Esophagus squamous epithelium (tissue), 5 donors: ENCODE measurements around the gene MOCS3. TPM values are rescaled to one million over a fixed set of nuclear protein-coding genes. Genes with fewer than 3 reads are reported as not detected.

Experiments
- DNase-seq: peaks from one replicate; lab custom pipeline; 2025; lab: John Stamatoyannopoulos, UW
- H3K27ac ChIP-seq, 4 donors: fragments of 200-600 bp; sonication (generic); one replicate each; pipeline ENCODE4 v1.5.1; 2016 to 2019; ENCODE audit warnings: mild to moderate bottlenecking in 1 of 4
- H3K27me3 ChIP-seq, 4 donors: fragments of 200-600 bp; sonication (generic); 1 replicate in 3 of 4; 2 replicates in 1 of 4; pipeline versions ENCODE4 v1.5.1 to v1.6.0; 2017 to 2021; ENCODE audit warnings: antibody characterized with exemption in 1 of 4
- H3K36me3 ChIP-seq, 3 donors: fragments of 200-600 bp; sonication (generic); one replicate each; pipeline ENCODE4 v1.5.1; 2016 to 2019
- H3K4me1 ChIP-seq, 3 donors: fragments of 200-600 bp; sonication (generic); one replicate each; pipeline ENCODE4 v1.5.1; 2017 to 2019
- H3K4me3 ChIP-seq, 4 donors: fragments of 200-600 bp; sonication (generic); 1 replicate in 3 of 4; 2 replicates in 1 of 4; pipeline ENCODE4 v1.5.1; 2016 to 2019; ENCODE audit warnings: mild to moderate bottlenecking in 2 of 4, moderate library complexity in 1 of 4
- H3K9me3 ChIP-seq, 3 donors: fragments of 200-600 bp; sonication (generic); one replicate each; pipeline ENCODE4 v1.5.1; 2016 to 2019
- POLR2A ChIP-seq, 4 donors: fragments of 450-650 bp; IDR thresholded peaks; one replicate each; pipeline ENCODE4 v1.6.1; 2017; ENCODE audit warnings: antibody characterized with exemption in 4 of 4, mild to moderate bottlenecking in 4 of 4, moderate library complexity in 3 of 4
- WGBS, 2 donors: methylation state at CpG; one replicate each; pipeline ENCODE4 v1.1.5; 2018; 5-methylcytosine and 5-hydroxymethylcytosine counted together
- intact Hi-C: fragments of 100-400 bp; cut with DNase I; formaldehyde crosslinking; loops from one replicate; pipeline ENCODE4 v1.15.0; 2022
- total RNA-seq, 4 donors: library from RNA; depleted of rRNA; stranded (reverse); fragments of >200 nt; gene quantifications; one replicate each; pipeline ENCODE4 v1.1.0, GENCODE V29; 2016
- TF ChIP-seq, protein P1 (sequence below), 6 experiments: fragments of 450-650 bp in 4 of 6; fragments of 200-600 bp in 2 of 6; sonication (generic) in 2 of 6; IDR thresholded peaks; one replicate each; pipeline ENCODE4 v1.5.1; 2016 to 2019; ENCODE audit warnings: antibody characterized with exemption in 6 of 6, mild to moderate bottlenecking in 4 of 6, moderate library complexity in 4 of 6
- donor health status: DM: yes; HTN: yes; CAD: no.

Gene MOCS3
- total RNA-seq, 4 donors from 2014 or later: 4.1 to 6.7 (median 5.4) TPM

DNA sequence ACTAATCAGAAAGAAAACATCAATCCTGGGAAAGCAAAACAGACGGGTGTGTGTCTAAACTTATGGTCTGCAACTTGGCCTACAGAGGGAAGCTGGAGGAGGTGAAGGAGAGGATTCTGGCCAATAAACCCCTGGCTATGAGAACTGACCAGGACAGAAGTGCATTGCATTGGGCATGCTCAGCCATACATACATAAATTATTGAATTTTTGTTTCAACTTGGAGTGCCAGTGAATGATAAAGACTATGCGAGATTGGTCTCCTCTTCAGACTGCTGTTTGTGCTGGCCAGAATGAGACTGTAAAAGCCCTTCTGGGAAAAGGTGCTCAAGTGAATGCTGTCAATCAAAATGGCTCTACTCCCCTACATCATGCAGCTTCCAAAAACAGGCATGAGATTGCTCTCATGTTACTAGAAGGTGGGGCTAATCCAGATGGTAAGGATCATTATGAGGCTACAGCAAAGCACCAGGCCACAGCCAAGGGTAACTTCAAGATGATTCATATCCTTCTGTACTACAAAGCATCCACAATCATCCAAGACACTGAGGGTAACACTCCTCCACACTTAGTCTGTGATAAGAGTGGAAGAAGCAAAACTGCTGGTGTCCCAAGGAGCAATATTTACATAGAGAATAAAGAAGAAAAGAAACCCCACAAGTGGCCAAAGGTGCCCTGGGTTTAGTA lies 44.8 kb upstream of the MOCS3 start:
- Histone ChIP-seq H3K36me3 (no peaks in the 10 kb centered on the region), H3K9me3 (no peaks in the 10 kb centered on the region), H3K27me3 (no peaks in the 10 kb centered on the region), H3K4me1 (peaks cover 10 to 96% (median 39%) of the 10 kb centered on the region in 3 donors), H3K27ac (no peak overlapping the region), H3K4me3 (no peak overlapping the region)
- no peak for TF ChIP-seq POLR2A (IDR thresholded peaks at IDR 0.05)
- TF ChIP-seq, protein P1, sequence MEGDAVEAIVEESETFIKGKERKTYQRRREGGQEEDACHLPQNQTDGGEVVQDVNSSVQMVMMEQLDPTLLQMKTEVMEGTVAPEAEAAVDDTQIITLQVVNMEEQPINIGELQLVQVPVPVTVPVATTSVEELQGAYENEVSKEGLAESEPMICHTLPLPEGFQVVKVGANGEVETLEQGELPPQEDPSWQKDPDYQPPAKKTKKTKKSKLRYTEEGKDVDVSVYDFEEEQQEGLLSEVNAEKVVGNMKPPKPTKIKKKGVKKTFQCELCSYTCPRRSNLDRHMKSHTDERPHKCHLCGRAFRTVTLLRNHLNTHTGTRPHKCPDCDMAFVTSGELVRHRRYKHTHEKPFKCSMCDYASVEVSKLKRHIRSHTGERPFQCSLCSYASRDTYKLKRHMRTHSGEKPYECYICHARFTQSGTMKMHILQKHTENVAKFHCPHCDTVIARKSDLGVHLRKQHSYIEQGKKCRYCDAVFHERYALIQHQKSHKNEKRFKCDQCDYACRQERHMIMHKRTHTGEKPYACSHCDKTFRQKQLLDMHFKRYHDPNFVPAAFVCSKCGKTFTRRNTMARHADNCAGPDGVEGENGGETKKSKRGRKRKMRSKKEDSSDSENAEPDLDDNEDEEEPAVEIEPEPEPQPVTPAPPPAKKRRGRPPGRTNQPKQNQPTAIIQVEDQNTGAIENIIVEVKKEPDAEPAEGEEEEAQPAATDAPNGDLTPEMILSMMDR (IDR thresholded peaks at IDR 0.05): no peak
- intact Hi-C loops: no loop called here
- no peak for DNase-seq
- WGBS, 2 donors: 52 to 61% methylated on average over 2 of the region's 2 CpGs

DNA sequence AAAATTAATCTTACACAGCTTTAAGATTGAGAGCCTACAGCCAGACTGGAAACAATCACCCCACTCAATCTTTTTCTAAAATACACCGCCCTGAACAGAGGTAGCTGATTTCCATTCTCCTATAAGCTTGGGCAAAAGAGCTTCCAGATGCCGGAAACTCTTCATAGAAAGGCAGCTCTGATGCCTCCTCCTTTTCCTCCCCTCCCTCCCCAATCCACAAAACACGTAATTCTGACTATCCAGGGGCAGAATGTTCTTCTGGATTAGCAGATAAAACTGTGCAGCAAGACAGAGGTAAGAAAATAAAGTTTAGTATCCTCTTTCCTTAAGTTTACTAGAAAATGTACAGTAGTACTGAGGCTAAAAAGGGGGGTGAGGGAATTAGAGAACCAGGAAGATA lies 43.2 kb upstream of the MOCS3 start:
- H3K9me3 ChIP-seq: no peaks in the 10 kb centered on the region
- intact Hi-C loops: no loop called here
- H3K36me3 ChIP-seq: no peaks in the 10 kb centered on the region
- TF ChIP-seq, protein P1 (IDR thresholded peaks at IDR 0.05): no peak
- no peak for TF ChIP-seq POLR2A (IDR thresholded peaks at IDR 0.05)
- H3K4me3 ChIP-seq: no peak overlapping the region
- no peak for DNase-seq
- no peaks in the 10 kb centered on the region for H3K27me3 ChIP-seq
- WGBS, 2 donors: 49 to 52% methylated on average over 3 of the region's 3 CpGs
- H3K27ac ChIP-seq: peak overlapping the region in 1 of 4 donors; percentile 33
- H3K4me1 ChIP-seq: peaks cover 10 to 97% (median 47%) of the 10 kb centered on the region in 3 donors

DNA sequence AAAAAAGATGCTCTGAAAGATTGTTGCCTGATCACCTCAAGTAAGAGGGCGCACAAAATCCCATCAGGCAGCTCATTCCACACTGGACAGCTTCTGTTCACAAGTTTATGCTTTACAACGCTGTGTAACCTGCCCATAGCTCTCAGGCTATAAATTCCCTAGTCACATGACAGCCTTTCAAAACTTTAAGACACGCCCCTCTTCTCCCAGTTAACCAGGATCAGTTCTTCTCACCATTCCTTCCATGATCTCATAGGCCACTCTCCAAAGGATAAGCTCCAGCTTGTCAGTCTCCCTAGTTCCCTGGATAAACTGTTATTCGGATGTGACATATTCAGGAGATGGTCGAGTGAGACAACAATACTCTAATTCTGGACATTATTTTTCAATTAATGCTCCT lies 42.4 kb upstream of the MOCS3 start:
- no peak for TF ChIP-seq POLR2A (IDR thresholded peaks at IDR 0.05)
- TF ChIP-seq, protein P1 (IDR thresholded peaks at IDR 0.05): no peak
- H3K9me3 ChIP-seq: no peaks in the 10 kb centered on the region
- peak overlapping the region in 2 of 4 donors; percentile 22 to 33 for H3K27ac ChIP-seq
- no peak for DNase-seq
- 35 to 45% methylated on average over 5 of the region's 5 CpGs for WGBS, 2 donors
- no peak overlapping the region for H3K4me3 ChIP-seq
- H3K4me1 ChIP-seq: peaks cover 10 to 97% (median 40%) of the 10 kb centered on the region in 3 donors
- intact Hi-C loops: no loop called here
- H3K27me3 ChIP-seq: no peaks in the 10 kb centered on the region
- H3K36me3 ChIP-seq: no peaks in the 10 kb centered on the region

DNA sequence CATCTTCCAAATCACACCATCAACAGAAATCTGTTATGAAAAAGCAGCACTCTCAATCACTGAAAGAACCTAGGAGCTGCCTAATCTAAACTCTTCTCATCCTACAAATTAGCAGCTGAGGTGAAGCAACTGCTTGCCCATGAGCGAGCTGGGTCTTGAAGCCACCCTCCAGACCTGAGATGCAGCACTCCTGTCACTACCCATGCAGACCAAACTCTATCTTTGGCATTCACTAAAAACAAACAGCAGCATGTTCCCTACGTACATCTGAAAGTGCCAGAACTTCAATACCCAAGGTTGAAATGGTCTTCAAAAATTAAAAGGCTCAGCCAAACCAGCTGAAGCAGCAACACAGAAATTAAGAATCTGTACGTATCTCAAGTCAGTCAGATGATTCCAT lies 41.7 kb upstream of the MOCS3 start:
- H3K4me3 ChIP-seq: no peak overlapping the region
- no peaks in the 10 kb centered on the region for H3K27me3 ChIP-seq
- intact Hi-C loops: no loop called here
- H3K4me1 ChIP-seq: peaks cover 10 to 97% (median 39%) of the 10 kb centered on the region in 3 donors
- WGBS, 2 donors: 51 to 55% methylated on average over 3 of the region's 3 CpGs
- H3K27ac ChIP-seq: peak overlapping the region in 1 of 4 donors; percentile 33
- H3K9me3 ChIP-seq: no peaks in the 10 kb centered on the region
- TF ChIP-seq, protein P1 (IDR thresholded peaks at IDR 0.05): no peak
- TF ChIP-seq POLR2A (IDR thresholded peaks at IDR 0.05): no peak
- no peaks in the 10 kb centered on the region for H3K36me3 ChIP-seq
- no peak for DNase-seq

DNA sequence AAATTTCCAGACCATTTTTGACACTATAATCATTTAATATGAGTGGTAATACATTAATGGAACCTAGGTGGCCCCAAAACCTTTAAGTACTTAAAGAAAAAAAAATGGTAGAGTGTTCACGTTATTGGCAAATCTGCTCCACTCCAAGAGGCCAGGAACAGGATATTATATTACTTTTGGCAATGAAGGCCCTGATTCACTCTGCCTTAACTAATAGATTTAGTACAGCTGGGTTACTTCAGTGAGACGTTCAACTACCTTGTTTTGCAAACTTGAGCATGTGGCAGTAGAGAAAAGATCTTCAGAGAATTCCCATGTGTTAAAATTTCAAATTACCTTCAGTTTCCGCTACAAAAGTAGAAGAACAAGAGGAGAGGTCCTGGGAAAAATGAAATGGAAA lies 40.2 kb upstream of the MOCS3 start:
- intact Hi-C loops: no loop called here
- TF ChIP-seq, protein P1 (IDR thresholded peaks at IDR 0.05): no peak
- no peak for TF ChIP-seq POLR2A (IDR thresholded peaks at IDR 0.05)
- Histone ChIP-seq H3K4me3 (no peak overlapping the region), H3K9me3 (no peaks in the 10 kb centered on the region), H3K27me3 (no peaks in the 10 kb centered on the region), H3K27ac (peak overlapping the region in 1 of 4 donors; percentile 19), H3K36me3 (peaks cover 0 to 9% (median 0%) of the 10 kb centered on the region in 3 donors), H3K4me1 (peaks cover 10 to 100% (median 41%) of the 10 kb centered on the region in 3 donors)
- DNase-seq: no peak
- 41 to 49% methylated on average over 3 of the region's 3 CpGs for WGBS, 2 donors
